HCT116 (cell line): ENCODE measurements around the gene HNRNPD. TPM values are rescaled to one million over a fixed set of nuclear protein-coding genes. Genes with fewer than 3 reads are reported as not detected.
A peak's percentile ranks its signal among the peaks of the same experiment; 100 is the strongest.

Experiments
- ATAC-seq: fragments of 200-7000 bp; cut with Tn5 transposase; 2 replicates; pipeline ENCODE4 v1.9.1; 2020; ENCODE audit warnings: mild to moderate bottlenecking, moderate library complexity
- BruUV-seq: library from RNA; stranded (reverse); fragments of 400-500 nt; replicated peaks from 2 replicates; lab custom pipeline; 2021; lab: Mats Ljungman, UMichigan
- CTCF ChIA-PET: fragments of 300-600 bp; sonication (Branson Sonifier 250); formaldehyde crosslinking; loops from one replicate; lab custom pipeline; 2021; ENCODE audit warnings: antibody characterized with exemption; lab: Charles Lee
- POLR2A ChIA-PET: fragments of 300-600, 350-600 bp; sonication (Branson Sonifier 250); formaldehyde crosslinking; loops from one replicate; lab custom pipeline; 2021; ENCODE audit warnings: antibody characterized with exemption; lab: Charles Lee
- RAD21 ChIA-PET, 2 experiments: fragments of 300-600 bp; sonication (Branson Sonifier 250); formaldehyde crosslinking; loops; one replicate each; lab custom pipeline; 2023; ENCODE audit warnings: low total read pairs in 2 of 2; ENCODE audit not compliant: uncharacterized antibody in 2 of 2, unreplicated experiment in 2 of 2, low non-redundant PET in 1 of 2; lab: Charles Lee
- DNase-seq: peaks from one replicate; pipeline ENCODE4 v3.0.0-alpha.2; 2010; ENCODE audit warnings: low read depth, low spot score
- H2AFZ ChIP-seq: fragments of 200-600 bp; shearing (Covaris generic), sonication (generic); 2 replicates; pipeline ENCODE4 v1.6.1; 2017; ENCODE audit warnings: low read depth, mixed run types, mixed read lengths, antibody characterized with exemption, low read length; ENCODE audit not compliant: poor library complexity, severe bottlenecking
- H3K27ac ChIP-seq: 2 replicates; pipeline ENCODE4 v1.5.1; 2012; ENCODE audit warnings: low read depth, low read length
- H3K27me3 ChIP-seq: fragments of 200-600 bp; sonication (generic); 2 replicates; pipeline ENCODE4 v1.6.1; 2016; ENCODE audit warnings: mixed run types, low read length, mixed read lengths; ENCODE audit not compliant: insufficient read depth
- H3K36me3 ChIP-seq, 2 experiments: fragments of 200-500 bp in 1 of 2; fragments of 200-600 bp in 1 of 2; sonication (Bioruptor generic) in 1 of 2; sonication (generic) in 1 of 2; 2 replicates each; pipeline versions ENCODE4 v1.5.1 to v1.6.1; 2014 to 2016; ENCODE audit warnings: low read length in 2 of 2, inconsistent platforms in 1 of 2, mixed read lengths in 1 of 2, mixed run types in 1 of 2; ENCODE audit not compliant: insufficient read depth in 2 of 2, control insufficient read depth in 1 of 2
- H3K4me1 ChIP-seq, 2 experiments: fragments of 200-600 bp in 1 of 2; sonication (generic) in 1 of 2; 2 replicates each; pipeline versions ENCODE4 v1.5.1 to v1.6.1; 2012 to 2017; ENCODE audit warnings: low read length in 2 of 2, inconsistent platforms in 1 of 2, mild to moderate bottlenecking in 1 of 2, mixed read lengths in 1 of 2, mixed run types in 1 of 2, moderate library complexity in 1 of 2; ENCODE audit not compliant: insufficient read depth in 2 of 2, control insufficient read depth in 1 of 2
- H3K4me2 ChIP-seq: fragments of 200-600 bp; sonication (generic); 2 replicates; pipeline ENCODE4 v1.6.1; 2017; ENCODE audit warnings: mixed run types, low read length, mixed read lengths
- H3K4me3 ChIP-seq, 2 experiments: fragments of 200-600 bp in 1 of 2; sonication (generic) in 1 of 2; replicated peaks in 1 of 2; 2 replicates each; pipeline ENCODE4 v1.5.1; 2011 to 2016; ENCODE audit warnings: low read length in 2 of 2, control low read depth in 1 of 2, low read depth in 1 of 2, mild to moderate bottlenecking in 1 of 2, mixed read lengths in 1 of 2, mixed run types in 1 of 2
- H3K79me2 ChIP-seq: fragments of 200-600 bp; sonication (generic); 2 replicates; pipeline ENCODE4 v1.6.1; 2017; ENCODE audit warnings: mild to moderate bottlenecking, mixed run types, low read length, moderate library complexity, mixed read lengths; ENCODE audit not compliant: insufficient read depth
- H3K9ac ChIP-seq: fragments of 200-600 bp; sonication (generic); 2 replicates; pipeline ENCODE4 v1.6.1; 2016; ENCODE audit warnings: low read length, mixed read lengths
- H3K9me2 ChIP-seq: fragments of 200-600 bp; sonication (generic), shearing (Covaris generic); 2 replicates; pipeline ENCODE4 v1.6.1; 2017; ENCODE audit warnings: mixed run types, mild to moderate bottlenecking, moderate library complexity; ENCODE audit not compliant: insufficient read depth
- H3K9me3 ChIP-seq, 2 experiments: fragments of 200-500 bp in 1 of 2; fragments of 200-600 bp in 1 of 2; sonication (Bioruptor generic) in 1 of 2; sonication (generic) in 1 of 2; 2 replicates each; pipeline ENCODE4 v1.6.1; 2014 to 2017; ENCODE audit warnings: low read length in 2 of 2, mixed read lengths in 2 of 2, inconsistent platforms in 1 of 2, low read depth in 1 of 2, mild to moderate bottlenecking in 1 of 2, mixed run types in 1 of 2, moderate library complexity in 1 of 2; ENCODE audit not compliant: control insufficient read depth in 1 of 2, insufficient read depth in 1 of 2
- H4K20me1 ChIP-seq: fragments of 200-600 bp; sonication (generic), shearing (Covaris generic); 2 replicates; pipeline ENCODE4 v1.6.1; 2017; ENCODE audit warnings: mixed run types, mild to moderate bottlenecking, moderate library complexity; ENCODE audit not compliant: insufficient read depth
- ATF3 ChIP-seq: IDR thresholded peaks from 2 replicates; pipeline ENCODE4 v1.6.1; 2012
- EGR1 ChIP-seq: IDR thresholded peaks from 2 replicates; pipeline ENCODE4 v1.6.1; 2012; ENCODE audit warnings: low read depth
- ELF1 ChIP-seq: IDR thresholded peaks from 2 replicates; pipeline ENCODE4 v1.6.1; 2012; ENCODE audit warnings: low read depth, borderline replicate concordance
- EZH2phosphoT487 ChIP-seq: fragments of 200-600 bp; IDR thresholded peaks from 2 replicates; pipeline ENCODE4 v1.6.1; 2018; ENCODE audit warnings: antibody characterized with exemption, borderline replicate concordance
- FOSL1 ChIP-seq: IDR thresholded peaks from 2 replicates; pipeline ENCODE4 v1.6.1; 2012; ENCODE audit warnings: low read depth
- JUND ChIP-seq: IDR thresholded peaks from 2 replicates; pipeline ENCODE4 v1.6.1; 2012
- MAX ChIP-seq: IDR thresholded peaks from 2 replicates; pipeline ENCODE4 v1.6.1; 2012
- POLR2A ChIP-seq: IDR thresholded peaks from 2 replicates; pipeline ENCODE4 v1.7.0; 2011; ENCODE audit warnings: borderline replicate concordance; ENCODE audit not compliant: insufficient read depth, insufficient read length; ENCODE audit errors: extremely low read depth
- SIN3A ChIP-seq: IDR thresholded peaks from 2 replicates; pipeline ENCODE4 v1.6.1; 2012; ENCODE audit warnings: low read depth
- SRF ChIP-seq: IDR thresholded peaks from 2 replicates; pipeline ENCODE4 v1.6.1; 2012; ENCODE audit warnings: low read depth
- TCF7L2 ChIP-seq: IDR thresholded peaks from 2 replicates; pipeline ENCODE4 v1.7.0; 2011; ENCODE audit warnings: borderline replicate concordance, inconsistent platforms; ENCODE audit not compliant: insufficient read depth, insufficient read length; ENCODE audit errors: extremely low read depth
- ZBTB33 ChIP-seq: IDR thresholded peaks from 2 replicates; pipeline ENCODE4 v1.6.1; 2011; ENCODE audit warnings: mild to moderate bottlenecking, low read length, moderate library complexity; ENCODE audit not compliant: insufficient replicate concordance; ENCODE audit errors: extremely low read depth
- ZNF274 ChIP-seq: fragments of 200-500 bp; sonication (Bioruptor generic); IDR thresholded peaks from 2 replicates; pipeline ENCODE4 v1.6.1; 2014; ENCODE audit warnings: mild to moderate bottlenecking, low read depth, low read length, inconsistent platforms
- intact Hi-C: fragments of 100-400 bp; cut with micrococcal nuclease; formaldehyde crosslinking; loops from 2 replicates; pipeline ENCODE4 v1.10.0; 2022
- total RNA-seq: library from RNA; stranded (reverse); gene quantifications from one replicate; pipeline ENCODE4 v1.2.1, GENCODE V29; 2021; ENCODE audit not compliant: unreplicated experiment

Gene HNRNPD
- total RNA-seq, 1 experiment from 2014 or later, result 357 TPM

- Histone ChIP-seq H3K9me2 (no peaks in the 10 kb centered on the region), H3K79me2 (peaks cover 52% of the 10 kb centered on the region), H3K4me2 (peak overlapping the region; percentile 83), H3K4me1 (peaks cover 22 to 37% of the 10 kb centered on the region in 2 experiments), H3K9me3 (no peaks in the 10 kb centered on the region), H3K27ac (no peak overlapping the region), H3K9ac (no peak overlapping the region), H3K4me3 (peak overlapping the region in 1 of 2 experiments; percentile 84; a peak in 1 of 4 replicates), H3K27me3 (no peaks in the 10 kb centered on the region), H2AFZ (no peak overlapping the region), H3K36me3 (peaks cover 2 to 13% of the 10 kb centered on the region in 2 experiments), H4K20me1 (peaks cover 13% of the 10 kb centered on the region; the same call in 1 of the 2 replicates)
- intact Hi-C loops, result no loop called here
- CTCF ChIA-PET, result no interaction called here
- no peak for DNase-seq
- RAD21 ChIA-PET, result no interaction called here
- no TSS peak for BruUV-seq
- no peak for ATAC-seq
- TF ChIP-seq POLR2A, result no peak
- TF ChIP-seq MAX, result no peak
- TF ChIP-seq EZH2phosphoT487, result no peak
- no peak for TF ChIP-seq EGR1
- no peak for TF ChIP-seq ELF1
- TF ChIP-seq ATF3, result no peak
- TF ChIP-seq JUND, result no peak
- TF ChIP-seq ZNF274, result no peak
- no peak for TF ChIP-seq TCF7L2
- no peak for TF ChIP-seq SIN3A
- no peak for TF ChIP-seq FOSL1
- TF ChIP-seq ZBTB33, result no peak
- no peak for TF ChIP-seq SRF
- POLR2A ChIA-PET, result interaction anchor here (0.7 kb wide), 1 partner anchor 44 kb away, joined by 5 read pairs; no protein-coding TSS in a partner anchor
Measured at GRCh38 chr4:82376109-82376508, 2.3 kb upstream of the HNRNPD start.
